ENCODE results near the gene NFIA. TPM values are rescaled to one million over a fixed set of nuclear protein-coding genes. Genes with fewer than 3 reads are reported as not detected.

The NFIA gene
- total RNA-seq, 1 donor from 2014 or later = 66.6 TPM

- no peak for TF ChIP-seq CTCF (IDR thresholded peaks at IDR 0.05)
- DNase-seq = no peak
- Histone ChIP-seq H3K36me3 (no peaks in the 10 kb centered on the region), H3K9me3 (no peaks in the 10 kb centered on the region), H3K27me3 (no peaks in the 10 kb centered on the region), H3K4me1 (peaks cover 9% of the 10 kb centered on the region), H3K27ac (no peak overlapping the region), H3K4me3 (no peak overlapping the region)
- no peak for ATAC-seq
- intact Hi-C loops (cut with DNase I) = no loop called here
Observed at GRCh38 chr1:61193808-61194207, 111.4 kb downstream of the NFIA start.

- intact Hi-C loops (cut with DNase I) = no loop called here
- H3K9me3 ChIP-seq = no peaks in the 10 kb centered on the region
- peaks cover 9% of the 10 kb centered on the region for H3K4me1 ChIP-seq
Observed at GRCh38 chr1:61198554-61198953, 116.2 kb downstream of the NFIA start.

GRCh38 chr1:61201035-61201434 lies 118.7 kb downstream of the NFIA start:
- intact Hi-C loops (cut with DNase I) = no loop called here
- no peak overlapping the region for H3K27ac ChIP-seq
- no peak for TF ChIP-seq CTCF (IDR thresholded peaks at IDR 0.05)

More at GRCh38 chr1:61198554-61198953, 116.2 kb downstream of the NFIA start:
- no peak overlapping the region for H3K27ac ChIP-seq
- no peak for TF ChIP-seq CTCF (IDR thresholded peaks at IDR 0.05)
- no peaks in the 10 kb centered on the region for H3K36me3 ChIP-seq
- H3K4me3 ChIP-seq = no peak overlapping the region
- no peaks in the 10 kb centered on the region for H3K27me3 ChIP-seq
- DNase-seq = no peak
- no peak for ATAC-seq

GRCh38 chr1:61202854-61203598 lies 120.7 kb downstream of the NFIA start:
- Histone ChIP-seq H3K9me3 (no peaks in the 10 kb centered on the region), H3K4me3 (peak overlapping the region; percentile 30), H3K27me3 (no peaks in the 10 kb centered on the region), H3K4me1 (no peaks in the 10 kb centered on the region), H3K36me3 (no peaks in the 10 kb centered on the region), H3K27ac (peak overlapping the region; percentile 27)
- ATAC-seq = no peak
- TF ChIP-seq CTCF (IDR thresholded peaks at IDR 0.05) = no peak
- intact Hi-C loops (cut with DNase I) = no loop called here
- DNase-seq = no peak

More at GRCh38 chr1:61201035-61201434, 118.7 kb downstream of the NFIA start:
- no peaks in the 10 kb centered on the region for H3K27me3 ChIP-seq
- H3K4me3 ChIP-seq = no peak overlapping the region
- ATAC-seq (no peak), DNase-seq (no peak)
- no peaks in the 10 kb centered on the region for H3K36me3 ChIP-seq
- H3K4me1 ChIP-seq = no peaks in the 10 kb centered on the region
- H3K9me3 ChIP-seq = no peaks in the 10 kb centered on the region

- no peak for TF ChIP-seq CTCF (IDR thresholded peaks at IDR 0.05)
- no peaks in the 10 kb centered on the region for H3K36me3 ChIP-seq
- no peaks in the 10 kb centered on the region for H3K4me1 ChIP-seq
- no peak overlapping the region for H3K4me3 ChIP-seq
- intact Hi-C loops (cut with DNase I) = no loop called here
- H3K27ac ChIP-seq = no peak overlapping the region
- DNase-seq (no peak), ATAC-seq (no peak)
- no peaks in the 10 kb centered on the region for H3K27me3 ChIP-seq
- no peaks in the 10 kb centered on the region for H3K9me3 ChIP-seq
Observed at GRCh38 chr1:61204528-61204927, 122.2 kb downstream of the NFIA start.
